H9 (cell line): ENCODE data around the gene PLAC9. TPM values are rescaled to one million over a fixed set of nuclear protein-coding genes. Genes with fewer than 3 reads are reported as not detected.

Source experiments
- DNase-seq: peaks from one replicate; pipeline ENCODE4 v3.0.0-alpha.2; 2017
- H2AFZ ChIP-seq: one replicate; pipeline ENCODE4 v1.6.1; 2013; ENCODE audit warnings: mild to moderate bottlenecking, low read length, control low read depth, moderate library complexity
- H2AK5ac ChIP-seq: 2 replicates; pipeline ENCODE4 v1.6.1; 2013; ENCODE audit warnings: low read length, control low read depth, mixed read lengths; ENCODE audit not compliant: insufficient read length
- H2BK120ac ChIP-seq: one replicate; pipeline ENCODE4 v1.6.1; 2013; ENCODE audit warnings: low read depth, mild to moderate bottlenecking, low read length, control low read depth, inconsistent platforms; ENCODE audit not compliant: poor library complexity, severe bottlenecking
- H2BK12ac ChIP-seq: 2 replicates; pipeline ENCODE4 v1.6.1; 2013; ENCODE audit warnings: low read length, control low read depth, mixed read lengths, low read depth; ENCODE audit not compliant: insufficient read length
- H2BK15ac ChIP-seq: 2 replicates; pipeline ENCODE4 v1.6.1; 2013; ENCODE audit warnings: low read depth, low read length, control low read depth
- H2BK20ac ChIP-seq: one replicate; pipeline ENCODE4 v1.6.1; 2013; ENCODE audit warnings: low read depth, mild to moderate bottlenecking, low read length, control low read depth, inconsistent platforms; ENCODE audit not compliant: poor library complexity, severe bottlenecking
- H2BK5ac ChIP-seq: 2 replicates; pipeline ENCODE4 v1.6.1; 2013; ENCODE audit warnings: low read length, control low read depth, mixed read lengths; ENCODE audit not compliant: insufficient read length
- H3K14ac ChIP-seq: 2 replicates; pipeline ENCODE4 v1.6.1; 2013; ENCODE audit warnings: low read length, control low read depth; ENCODE audit not compliant: insufficient read depth
- H3K18ac ChIP-seq: 2 replicates; pipeline ENCODE4 v1.6.1; 2013; ENCODE audit warnings: low read depth, mild to moderate bottlenecking, mixed read lengths, low read length, control low read depth; ENCODE audit not compliant: insufficient read length
- H3K23ac ChIP-seq: 2 replicates; pipeline ENCODE4 v1.6.1; 2013; ENCODE audit warnings: low read length, control low read depth, mixed read lengths, low read depth; ENCODE audit not compliant: insufficient read length
- H3K23me2 ChIP-seq: 2 replicates; pipeline ENCODE4 v1.6.1; 2013; ENCODE audit warnings: low read depth, mild to moderate bottlenecking, mixed read lengths, low read length, control low read depth; ENCODE audit not compliant: insufficient read length, poor library complexity, severe bottlenecking
- H3K27ac ChIP-seq: 2 replicates; pipeline ENCODE4 v1.5.1; 2013; ENCODE audit warnings: low read length, control low read depth, mixed read lengths, low read depth; ENCODE audit not compliant: insufficient read length
- H3K27me3 ChIP-seq: 2 replicates; pipeline ENCODE4 v1.6.1; 2013; ENCODE audit warnings: low read length, control low read depth, inconsistent platforms; ENCODE audit not compliant: insufficient read depth
- H3K4ac ChIP-seq: 2 replicates; pipeline ENCODE4 v1.6.1; 2013; ENCODE audit warnings: low read depth, mild to moderate bottlenecking, control low read depth, inconsistent platforms, low read length, moderate library complexity
- H3K4me1 ChIP-seq: 2 replicates; pipeline ENCODE4 v1.6.1; 2013; ENCODE audit warnings: low read length, control low read depth, inconsistent platforms; ENCODE audit not compliant: insufficient read depth
- H3K4me2 ChIP-seq: 2 replicates; pipeline ENCODE4 v1.6.1; 2013; ENCODE audit warnings: low read length, control low read depth, mixed read lengths; ENCODE audit not compliant: insufficient read length, insufficient read depth
- H3K56ac ChIP-seq: 2 replicates; pipeline ENCODE4 v1.6.1; 2013; ENCODE audit warnings: low read depth, mild to moderate bottlenecking, mixed read lengths, low read length, control low read depth; ENCODE audit not compliant: insufficient read length
- H3K79me1 ChIP-seq: 2 replicates; pipeline ENCODE4 v1.6.1; 2013; ENCODE audit warnings: low read depth, mild to moderate bottlenecking, moderate library complexity, low read length, control low read depth, inconsistent platforms; ENCODE audit not compliant: insufficient read depth, poor library complexity, severe bottlenecking
- H3K79me2 ChIP-seq: 2 replicates; pipeline ENCODE4 v1.6.1; 2013; ENCODE audit warnings: low read length, control low read depth, inconsistent platforms; ENCODE audit not compliant: insufficient read depth
- H3K9ac ChIP-seq: 2 replicates; pipeline ENCODE4 v1.6.1; 2013; ENCODE audit warnings: low read length, control low read depth, mixed read lengths; ENCODE audit not compliant: insufficient read length; ENCODE audit errors: extremely low read depth
- H3K9me3 ChIP-seq: one replicate; pipeline ENCODE4 v1.6.1; 2013; ENCODE audit warnings: low read depth, low read length, inconsistent platforms; ENCODE audit not compliant: control insufficient read depth
- H3T11ph ChIP-seq: one replicate; pipeline ENCODE4 v1.6.1; 2013; ENCODE audit warnings: mild to moderate bottlenecking, low read length, control low read depth, inconsistent platforms
- H4K20me1 ChIP-seq: one replicate; pipeline ENCODE4 v1.6.1; 2013; ENCODE audit not compliant: control insufficient read depth, insufficient read length, insufficient read depth
- H4K5ac ChIP-seq: 2 replicates; pipeline ENCODE4 v1.6.1; 2013; ENCODE audit warnings: low read depth, mild to moderate bottlenecking, mixed read lengths, low read length, control low read depth; ENCODE audit not compliant: insufficient read length
- H4K8ac ChIP-seq: replicated peaks from 2 replicates; pipeline ENCODE4 v1.6.1; 2013; ENCODE audit warnings: low read length, control low read depth, mixed read lengths, low read depth; ENCODE audit not compliant: insufficient read length
- H4K91ac ChIP-seq: 2 replicates; pipeline ENCODE4 v1.6.1; 2013; ENCODE audit warnings: low read depth, mild to moderate bottlenecking, moderate library complexity, mixed read lengths, low read length, control low read depth; ENCODE audit not compliant: insufficient read length
- H3K27ac Mint-ChIP-seq, 3 experiments: 2 replicates in 2 of 3; 3 replicates in 1 of 3; pipeline ENCODE4 v1.8.0; 2020 to 2021; ENCODE audit warnings: mixed read lengths in 3 of 3, mild to moderate bottlenecking in 1 of 3, moderate library complexity in 1 of 3
- H3K27me3 Mint-ChIP-seq: 2 replicates; pipeline ENCODE4 v1.8.0; 2021; ENCODE audit warnings: low read depth, mild to moderate bottlenecking, moderate library complexity, mixed read lengths
- H3K36me3 Mint-ChIP-seq, 3 experiments: 2 replicates in 2 of 3; 3 replicates in 1 of 3; pipeline ENCODE4 v1.8.0; 2020 to 2021; ENCODE audit warnings: low read depth in 3 of 3, mixed read lengths in 3 of 3; ENCODE audit not compliant: insufficient read depth in 1 of 3
- H3K4me1 Mint-ChIP-seq, 2 experiments: 2 replicates each; pipeline ENCODE4 v1.8.0; 2020; ENCODE audit warnings: mixed read lengths in 2 of 2
- H3K4me3 Mint-ChIP-seq, 2 experiments: 2 replicates in 1 of 2; 3 replicates in 1 of 2; pipeline ENCODE4 v1.8.0; 2020 to 2021; ENCODE audit warnings: mild to moderate bottlenecking in 2 of 2, mixed read lengths in 2 of 2, moderate library complexity in 1 of 2
- H3K9me3 Mint-ChIP-seq, 2 experiments: 2 replicates in 1 of 2; 3 replicates in 1 of 2; pipeline ENCODE4 v1.8.0; 2020; ENCODE audit warnings: mild to moderate bottlenecking in 2 of 2, mixed read lengths in 2 of 2, moderate library complexity in 1 of 2
- WGBS: extraction: QIAGEN DNeasy Blood & Tissue Kit; methylation state at CpG from one replicate; pipeline ENCODE4 v1.1.7; 2013; ENCODE audit warnings: missing lambda C conversion rate, low lambda C conversion rate, mixed read lengths; ENCODE audit not compliant: insufficient read length; ENCODE audit errors: extremely low coverage; 5-methylcytosine and 5-hydroxymethylcytosine counted together
- total RNA-seq: library from RNA; stranded (reverse); gene quantifications from 2 replicates; pipeline ENCODE4 v1.2.1, GENCODE V29; 2021
- TF ChIP-seq, protein P1 (sequence below): fragments of 200-600 bp; sonication (generic); conservative IDR thresholded peaks from 3 replicates; pipeline ENCODE4 v1.8.0; 2021; ENCODE audit warnings: antibody characterized with exemption, mild to moderate bottlenecking

Gene PLAC9
- total RNA-seq, 1 experiment from 2014 or later, result 4.3 TPM

DNA sequence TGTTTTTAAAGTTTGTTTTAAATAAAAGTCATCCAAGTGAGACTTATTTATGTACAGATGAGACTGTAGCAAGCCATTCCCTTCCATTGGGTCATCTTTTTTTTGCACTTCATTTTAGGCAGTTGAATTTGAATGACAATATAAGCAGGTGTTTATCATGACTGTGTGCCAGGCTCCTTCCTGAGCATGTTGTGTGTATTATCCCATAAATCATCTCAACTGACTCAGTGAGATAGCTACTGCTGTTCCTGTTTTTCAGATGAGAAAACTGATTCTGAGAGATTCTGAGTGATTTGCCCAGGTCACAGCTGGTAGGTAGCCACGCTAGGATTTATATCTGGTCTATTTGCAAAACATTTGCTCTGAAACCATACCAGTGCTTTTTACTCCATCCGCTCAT is 42.4 kb upstream of the PLAC9 start:
- Histone ChIP-seq H3K23ac (no peak overlapping the region), H2BK20ac (no peak overlapping the region), H2AFZ (no peak overlapping the region), H3K18ac (no peak overlapping the region), H2BK5ac (no peak overlapping the region), H3K56ac (no peak overlapping the region), H3T11ph (no peak overlapping the region), H4K5ac (no peak overlapping the region), H3K14ac (no peak overlapping the region), H4K91ac (no peak overlapping the region), H3K9ac (no peak overlapping the region), H2BK15ac (no peak overlapping the region), H3K79me1 (no peaks in the 10 kb centered on the region), H3K4ac (no peak overlapping the region), H3K79me2 (no peaks in the 10 kb centered on the region), H3K23me2 (no peaks in the 10 kb centered on the region), H4K8ac (no peak overlapping the region), H2BK120ac (no peak overlapping the region), H3K27me3 (no peaks in the 10 kb centered on the region), H4K20me1 (no peaks in the 10 kb centered on the region), H3K4me1 (no peaks in the 10 kb centered on the region), H3K4me2 (no peak overlapping the region), H2AK5ac (no peak overlapping the region), H2BK12ac (no peak overlapping the region), H3K9me3 (no peaks in the 10 kb centered on the region), H3K27ac (no peak overlapping the region)
- no peaks in the 10 kb centered on the region for H3K9me3 Mint-ChIP-seq
- no peak for DNase-seq
- H3K27ac Mint-ChIP-seq, result no peak overlapping the region
- no CpG with 5 or more reads among the region's 2 CpGs for WGBS
- H3K27me3 Mint-ChIP-seq, result no peaks in the 10 kb centered on the region
- no peaks in the 10 kb centered on the region for H3K4me1 Mint-ChIP-seq
- TF ChIP-seq, protein P1, sequence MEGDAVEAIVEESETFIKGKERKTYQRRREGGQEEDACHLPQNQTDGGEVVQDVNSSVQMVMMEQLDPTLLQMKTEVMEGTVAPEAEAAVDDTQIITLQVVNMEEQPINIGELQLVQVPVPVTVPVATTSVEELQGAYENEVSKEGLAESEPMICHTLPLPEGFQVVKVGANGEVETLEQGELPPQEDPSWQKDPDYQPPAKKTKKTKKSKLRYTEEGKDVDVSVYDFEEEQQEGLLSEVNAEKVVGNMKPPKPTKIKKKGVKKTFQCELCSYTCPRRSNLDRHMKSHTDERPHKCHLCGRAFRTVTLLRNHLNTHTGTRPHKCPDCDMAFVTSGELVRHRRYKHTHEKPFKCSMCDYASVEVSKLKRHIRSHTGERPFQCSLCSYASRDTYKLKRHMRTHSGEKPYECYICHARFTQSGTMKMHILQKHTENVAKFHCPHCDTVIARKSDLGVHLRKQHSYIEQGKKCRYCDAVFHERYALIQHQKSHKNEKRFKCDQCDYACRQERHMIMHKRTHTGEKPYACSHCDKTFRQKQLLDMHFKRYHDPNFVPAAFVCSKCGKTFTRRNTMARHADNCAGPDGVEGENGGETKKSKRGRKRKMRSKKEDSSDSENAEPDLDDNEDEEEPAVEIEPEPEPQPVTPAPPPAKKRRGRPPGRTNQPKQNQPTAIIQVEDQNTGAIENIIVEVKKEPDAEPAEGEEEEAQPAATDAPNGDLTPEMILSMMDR, result no peak
- H3K36me3 Mint-ChIP-seq, result no peaks in the 10 kb centered on the region; a peak in 2 of 7 replicates
- no peak overlapping the region for H3K4me3 Mint-ChIP-seq
